IPS-11a (cell line): ENCODE data around the gene MOK.
"Not testable (repeated sequence)": the region's sequence is repeated elsewhere in the genome, so short reads cannot be mapped to it uniquely, and the experiment has no call there.

Source experiments
- H3K4me3 ChIP-seq: one replicate; pipeline ENCODE4 v1.5.1; 2013; ENCODE audit warnings: low read depth, low read length, control low read depth

MOK gene, protein sequence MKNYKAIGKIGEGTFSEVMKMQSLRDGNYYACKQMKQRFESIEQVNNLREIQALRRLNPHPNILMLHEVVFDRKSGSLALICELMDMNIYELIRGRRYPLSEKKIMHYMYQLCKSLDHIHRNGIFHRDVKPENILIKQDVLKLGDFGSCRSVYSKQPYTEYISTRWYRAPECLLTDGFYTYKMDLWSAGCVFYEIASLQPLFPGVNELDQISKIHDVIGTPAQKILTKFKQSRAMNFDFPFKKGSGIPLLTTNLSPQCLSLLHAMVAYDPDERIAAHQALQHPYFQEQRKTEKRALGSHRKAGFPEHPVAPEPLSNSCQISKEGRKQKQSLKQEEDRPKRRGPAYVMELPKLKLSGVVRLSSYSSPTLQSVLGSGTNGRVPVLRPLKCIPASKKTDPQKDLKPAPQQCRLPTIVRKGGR

GRCh38 chr14:102304611-102305506 lies at the start of gene MOK:
Gene MOK (minus strand): TSS chr14:102305164. CDS start chr14:102304968, 196 bp downstream.
- peak within 1 kb of the TSS; percentile 82 for H3K4me3 ChIP-seq

GRCh38 chr14:102353126-102353619 lies 48.2 kb upstream of the MOK start:
- H3K4me3 ChIP-seq, result no peak overlapping the region

DNA sequence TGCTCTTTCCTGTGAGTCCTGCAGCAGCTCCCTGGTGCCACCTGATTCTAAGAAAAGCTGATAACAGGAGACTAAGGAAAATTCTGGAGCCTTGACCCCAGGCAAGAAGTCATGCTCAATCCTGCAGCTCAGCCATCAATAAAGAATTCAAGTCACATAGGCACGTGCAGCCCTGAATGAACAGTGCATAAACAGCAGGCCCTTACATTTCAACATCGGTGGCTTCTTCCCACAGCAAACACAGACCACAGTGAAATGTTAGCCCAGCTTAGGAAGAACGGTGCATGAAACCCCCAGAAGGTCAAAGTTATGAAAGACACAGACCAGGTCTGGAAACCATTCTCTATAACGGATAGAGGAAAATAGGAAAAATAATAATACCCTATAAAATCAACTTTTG lies 47.2 kb upstream of the MOK start:
- no peak overlapping the region for H3K4me3 ChIP-seq

- H3K4me3 ChIP-seq, result not testable (repeated sequence)
These were observed 46.6 kb upstream of the MOK start for GRCh38 chr14:102351593-102351992.

GRCh38 chr14:102351023-102351422 lies 46.1 kb upstream of the MOK start:
- H3K4me3 ChIP-seq, result no peak overlapping the region

GRCh38 chr14:102348376-102348775 lies 43.4 kb upstream of the MOK start:
- no peak overlapping the region for H3K4me3 ChIP-seq

- no peak overlapping the region for H3K4me3 ChIP-seq
These were observed 41.7 kb upstream of the MOK start for GRCh38 chr14:102346645-102347044.

- H3K4me3 ChIP-seq, result no peak overlapping the region
These were observed 40.3 kb upstream of the MOK start for GRCh38 chr14:102345232-102345631.

DNA sequence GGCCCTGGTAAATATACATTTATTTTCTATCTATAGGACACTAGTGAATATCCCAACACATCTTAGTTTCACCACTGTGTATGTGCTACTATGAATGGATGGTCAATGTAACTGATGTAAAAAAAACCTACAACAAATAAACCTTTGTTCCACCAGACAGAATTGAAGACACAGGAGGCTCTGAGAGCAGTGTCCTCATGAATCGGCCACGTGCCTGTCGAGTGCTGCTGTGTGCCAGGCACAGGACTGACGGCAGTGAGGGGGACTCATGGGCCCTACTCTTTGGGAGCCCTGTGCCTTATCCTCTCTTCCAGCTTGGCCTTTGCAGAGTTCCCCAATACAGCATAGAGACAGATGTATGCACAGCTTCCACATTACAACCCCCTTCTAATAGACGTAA lies 39.5 kb upstream of the MOK start:
- H3K4me3 ChIP-seq, result no peak overlapping the region

- no peak overlapping the region for H3K4me3 ChIP-seq
These were observed 39.1 kb upstream of the MOK start for GRCh38 chr14:102344084-102344483.

GRCh38 chr14:102342238-102342637 lies 37.3 kb upstream of the MOK start:
- no peak overlapping the region for H3K4me3 ChIP-seq

GRCh38 chr14:102341566-102341965 lies 36.6 kb upstream of the MOK start:
- no peak overlapping the region for H3K4me3 ChIP-seq

DNA sequence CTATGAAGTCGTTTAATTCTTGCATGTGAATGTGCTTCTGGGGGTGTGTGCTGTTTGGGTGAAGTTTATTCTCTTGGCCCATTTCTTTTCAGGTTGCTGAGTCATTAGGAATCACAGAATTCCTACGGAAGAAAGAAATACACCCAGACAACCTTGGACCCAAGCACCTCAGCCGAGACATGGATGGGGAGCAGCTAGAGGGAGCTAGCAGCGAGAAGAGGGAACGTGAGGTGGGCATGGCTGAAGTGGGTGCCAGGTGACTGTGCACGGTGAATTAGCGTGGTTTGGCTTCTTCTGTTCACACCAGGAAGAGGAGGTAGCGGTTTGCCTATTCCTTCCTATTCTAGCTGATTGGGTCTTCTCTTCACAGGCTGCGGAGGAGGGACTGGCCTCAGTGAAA lies 33.8 kb upstream of the MOK start:
- H3K4me3 ChIP-seq, result no peak overlapping the region

DNA sequence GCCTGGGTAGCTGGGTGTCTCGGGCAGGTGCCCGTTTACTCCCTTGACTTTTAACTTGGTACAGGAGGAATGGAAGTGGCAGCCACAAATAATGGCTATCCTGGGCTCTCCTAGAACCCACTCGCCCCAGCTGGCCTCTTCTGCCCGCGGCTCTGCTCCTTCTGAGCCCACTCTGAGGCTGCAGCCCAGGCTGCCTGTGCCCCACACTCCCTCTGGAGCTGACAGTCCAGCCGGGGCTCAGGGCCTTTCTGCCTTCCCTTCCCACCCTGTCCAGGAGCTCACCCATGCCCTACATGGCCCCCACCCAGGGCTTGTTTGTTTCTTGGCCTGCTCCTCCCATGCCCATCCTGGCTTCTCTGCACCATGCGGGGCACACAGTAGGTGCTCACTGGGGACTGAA lies 30.2 kb upstream of the MOK start:
- no peak overlapping the region for H3K4me3 ChIP-seq

- H3K4me3 ChIP-seq, result no peak overlapping the region
These were observed 29.1 kb upstream of the MOK start for GRCh38 chr14:102333795-102334705.

GRCh38 chr14:102333390-102333789 lies 28.4 kb upstream of the MOK start:
- no peak overlapping the region for H3K4me3 ChIP-seq

GRCh38 chr14:102330806-102331205 lies 25.8 kb upstream of the MOK start:
- H3K4me3 ChIP-seq, result no peak overlapping the region

DNA sequence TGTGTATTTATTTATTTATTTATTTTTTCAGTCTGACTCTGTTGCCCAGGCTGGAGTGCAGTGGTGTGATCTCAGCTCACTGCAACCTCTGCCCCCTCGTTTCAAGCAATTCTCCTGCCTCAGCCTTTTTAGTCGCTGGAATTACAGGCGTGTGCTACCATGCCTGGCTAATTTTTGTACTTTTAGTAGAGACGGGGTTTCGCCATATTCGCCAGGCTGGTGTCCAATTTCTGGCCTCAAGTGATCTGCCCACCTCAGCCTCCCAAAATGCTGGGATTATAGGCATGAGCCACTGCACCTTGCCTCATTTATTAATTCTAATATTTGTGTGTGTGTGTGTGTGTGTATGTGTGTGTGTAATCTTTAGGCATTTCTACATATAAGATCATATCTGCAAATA lies 24.4 kb upstream of the MOK start:
- not testable (repeated sequence) for H3K4me3 ChIP-seq

DNA sequence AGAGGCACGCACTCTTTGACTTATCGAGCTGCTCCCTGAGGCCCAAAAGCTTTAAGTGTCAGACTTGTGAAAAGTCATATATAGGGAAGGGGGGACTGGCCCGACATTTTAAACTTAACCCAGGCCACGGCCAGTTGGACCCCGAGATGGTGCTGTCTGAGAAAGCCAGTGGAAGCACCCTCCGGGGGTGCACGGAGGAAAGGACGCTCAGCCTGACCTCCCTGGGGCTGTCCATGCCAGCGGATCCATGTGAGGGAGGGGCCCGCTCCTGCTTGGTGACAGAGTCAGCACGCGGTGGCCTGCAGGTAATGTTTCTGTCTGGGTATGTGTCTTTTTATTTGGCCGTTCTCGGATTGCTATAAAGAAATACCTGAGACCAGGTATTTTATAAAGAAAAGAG lies 21.6 kb upstream of the MOK start:
- no peak overlapping the region for H3K4me3 ChIP-seq

DNA sequence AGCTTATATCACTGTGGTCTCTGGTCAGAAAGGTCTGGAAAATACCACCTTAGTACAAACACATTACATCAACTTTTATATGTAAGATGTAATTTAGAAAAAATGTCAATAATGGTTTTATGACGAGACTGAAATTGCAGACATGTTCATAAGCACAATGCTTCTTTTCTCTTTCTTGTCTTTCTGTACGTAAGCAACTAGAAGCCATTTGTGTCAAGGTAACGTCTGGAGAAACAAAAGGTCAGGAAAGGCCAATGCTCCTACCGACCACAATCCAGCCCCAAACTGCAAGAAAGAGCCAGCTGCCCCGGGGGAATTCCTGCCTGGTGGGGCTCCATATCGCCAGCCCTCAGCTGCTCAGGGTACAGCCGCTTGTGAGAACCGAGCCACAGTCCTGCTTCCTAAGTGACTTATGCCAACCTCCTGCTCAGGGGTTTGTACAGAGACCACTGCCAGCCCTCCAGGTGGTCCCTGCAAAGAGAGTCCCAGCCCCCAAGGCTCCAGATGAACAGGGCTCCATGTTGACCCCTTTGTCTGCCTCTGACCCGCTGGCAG lies 20.9 kb upstream of the MOK start:
- H3K4me3 ChIP-seq, result no peak overlapping the region
